CD4-positive, alpha-beta T cell treated with Interleukin-17A for 1 hour (primary cell): ENCODE results near the gene BARX1.
"Not testable (repeated sequence)": the region's sequence is repeated elsewhere in the genome, so short reads cannot be mapped to it uniquely, and the experiment has no call there.

Experiments
- DNase-seq: peaks from one replicate; pipeline ENCODE4 v3.0.0-alpha.2; 2020

BARX1 gene

GRCh38 chr9:93964685-93965084 lies 9.5 kb upstream of the BARX1 start:
- DNase-seq, result no peak

- no peak for DNase-seq
Measured at GRCh38 chr9:93963969-93964368, 8.8 kb upstream of the BARX1 start.

GRCh38 chr9:93963489-93963888 lies 8.3 kb upstream of the BARX1 start:
- not testable (repeated sequence) for DNase-seq

- DNase-seq, result peak; percentile 84
Measured at GRCh38 chr9:93962561-93963440, 7.6 kb upstream of the BARX1 start.

- no peak for DNase-seq
Measured at GRCh38 chr9:93962017-93962416, 6.9 kb upstream of the BARX1 start.

- DNase-seq, result no peak
Measured at GRCh38 chr9:93960971-93961841, 6.1 kb upstream of the BARX1 start.

- no peak for DNase-seq
Measured at GRCh38 chr9:93960221-93960970, 5.2 kb upstream of the BARX1 start.

GRCh38 chr9:93959739-93960154 lies 4.6 kb upstream of the BARX1 start:
- DNase-seq, result no peak

GRCh38 chr9:93958819-93959682 lies 3.9 kb upstream of the BARX1 start:
- no peak for DNase-seq

- no peak for DNase-seq
Measured at GRCh38 chr9:93958121-93958818, 3.1 kb upstream of the BARX1 start.

GRCh38 chr9:93955981-93956784 lies 1.0 kb upstream of the BARX1 start:
- DNase-seq, result no peak

GRCh38 chr9:93954434-93955061 lies 607 bp downstream of the BARX1 start:
- DNase-seq, result no peak

GRCh38 chr9:93953496-93954433 lies 1.4 kb downstream of the BARX1 start:
- DNase-seq, result no peak

GRCh38 chr9:93952784-93953495 lies 2.2 kb downstream of the BARX1 start:
- DNase-seq, result no peak

- DNase-seq, result no peak
Measured at GRCh38 chr9:93952119-93952783, 2.9 kb downstream of the BARX1 start.

- no peak for DNase-seq
Measured at GRCh38 chr9:93951655-93952118, 3.5 kb downstream of the BARX1 start.
